ENCODE data around the gene KCNIP4. TPM values are rescaled to one million over a fixed set of nuclear protein-coding genes. Genes with fewer than 3 reads are reported as not detected.

Gene KCNIP4
- total and polyA plus RNA-seq, 2 of the 8 experiments (the other 6 are each of a cell fraction or from before 2014, with no cell fraction given): 0.06 TPM; not detected in 1

- TF ChIP-seq CHD7 (IDR thresholded peaks at IDR 0.05; ENCODE audit: insufficient replicate concordance, low read length): no peak
- TF ChIP-seq CBX8 (IDR thresholded peaks at IDR 0.05; ENCODE audit: borderline replicate concordance, low read depth, low read length): no peak
- no peak for TF ChIP-seq KDM4A (IDR thresholded peaks at IDR 0.05; ENCODE audit: low read depth, low read length, severe bottlenecking)
- TF ChIP-seq CBX5 (IDR thresholded peaks at IDR 0.05; ENCODE audit: low read depth, low read length): no peak
- no peak for TF ChIP-seq SRF (IDR thresholded peaks at IDR 0.05; ENCODE audit: low read depth, low read length)
- no peak for TF ChIP-seq TAF7 (optimal IDR thresholded peaks at IDR 0.05; ENCODE audit: borderline replicate concordance, low read depth, low read length)
- no peak for TF ChIP-seq RAD21 (IDR thresholded peaks at IDR 0.05 in 1 of 2, conservative IDR thresholded peaks at IDR 0.05 in 1 of 2; ENCODE audit: low read depth in 2 of 2, low read length in 2 of 2)
- no peak for TF ChIP-seq KDM1A (IDR thresholded peaks at IDR 0.05; ENCODE audit: borderline replicate concordance, low read length)
- TF ChIP-seq TCF12 (IDR thresholded peaks at IDR 0.05; ENCODE audit: low read depth, low read length): no peak
- no peak for TF ChIP-seq SP4 (IDR thresholded peaks at IDR 0.05; ENCODE audit: low read length)
- TF ChIP-seq YY1 (IDR thresholded peaks at IDR 0.05; ENCODE audit: low read depth, low read length): no peak
Measured at GRCh38 chr4:21744046-21744445, 204.5 kb downstream of the KCNIP4 start (continued).

Data from H1 (cell line).